DOHH2 (cell line): ENCODE measurements around the gene HES1.

Experiments used
- H3F3A ChIP-seq: fragments of 200-600 bp; sonication (generic), shearing (Covaris generic); 2 replicates; pipeline ENCODE4 v1.6.0; 2016; ENCODE audit warnings: antibody characterized with exemption, mild to moderate bottlenecking; ENCODE audit not compliant: control insufficient read depth, insufficient read depth
- H3K27ac ChIP-seq: fragments of 200-600 bp; sonication (generic); 2 replicates; pipeline ENCODE4 v1.5.1; 2014; ENCODE audit warnings: low read depth, mild to moderate bottlenecking, low read length, moderate library complexity
- H3K27me3 ChIP-seq: fragments of 200-600 bp; sonication (generic); 2 replicates; pipeline ENCODE4 v1.6.1; 2014; ENCODE audit warnings: mild to moderate bottlenecking, low read length, mixed read lengths; ENCODE audit not compliant: control insufficient read depth
- H3K36me3 ChIP-seq: fragments of 200-600 bp; sonication (generic); 2 replicates; pipeline ENCODE4 v1.6.1; 2014; ENCODE audit warnings: mild to moderate bottlenecking, low read length, moderate library complexity, mixed read lengths; ENCODE audit not compliant: control insufficient read depth
- H3K4me1 ChIP-seq: fragments of 200-600 bp; sonication (generic); 2 replicates; pipeline ENCODE4 v1.6.1; 2014; ENCODE audit warnings: mild to moderate bottlenecking, low read length, mixed read lengths; ENCODE audit not compliant: control insufficient read depth
- H3K4me2 ChIP-seq: fragments of 200-600 bp; sonication (generic); 2 replicates; pipeline ENCODE4 v1.6.0; 2014; ENCODE audit warnings: mild to moderate bottlenecking, low read length, moderate library complexity
- H3K4me3 ChIP-seq: fragments of 200-600 bp; sonication (generic); 2 replicates; pipeline ENCODE4 v1.5.1; 2014; ENCODE audit warnings: mild to moderate bottlenecking, low read length, mixed read lengths
- H3K79me2 ChIP-seq: fragments of 200-600 bp; sonication (generic); 2 replicates; pipeline ENCODE4 v1.6.1; 2014; ENCODE audit warnings: mild to moderate bottlenecking, low read length, mixed read lengths; ENCODE audit not compliant: control insufficient read depth
- H3K9me2 ChIP-seq: fragments of 200-600 bp; sonication (generic); replicated peaks from 2 replicates; pipeline ENCODE4 v1.6.1; 2014; ENCODE audit warnings: mild to moderate bottlenecking, low read length, mixed read lengths; ENCODE audit not compliant: control insufficient read depth
- H3K9me3 ChIP-seq: fragments of 200-600 bp; sonication (generic); 2 replicates; pipeline ENCODE4 v1.6.1; 2014; ENCODE audit warnings: antibody characterized with exemption, low read length, mixed read lengths; ENCODE audit not compliant: control insufficient read depth, insufficient read depth
- H4K20me1 ChIP-seq: fragments of 200-600 bp; sonication (generic); 2 replicates; pipeline ENCODE4 v1.6.0; 2014; ENCODE audit warnings: low read depth, mild to moderate bottlenecking, antibody characterized with exemption, low read length, moderate library complexity; ENCODE audit not compliant: control insufficient read depth, insufficient read depth
- EZH2phosphoT487 ChIP-seq: fragments of 200-600 bp; sonication (generic); IDR thresholded peaks from 2 replicates; pipeline ENCODE4 v1.6.1; 2017; ENCODE audit warnings: borderline replicate concordance, mild to moderate bottlenecking, antibody characterized with exemption, low read length, moderate library complexity, mixed read lengths
- TF ChIP-seq, protein P1 (sequence below): fragments of 200-600 bp; sonication (generic); IDR thresholded peaks from one replicate; pipeline ENCODE4 v1.5.1; 2014; ENCODE audit warnings: antibody characterized with exemption, mild to moderate bottlenecking, low read depth, low read length; ENCODE audit not compliant: poor library complexity, severe bottlenecking

HES1 gene

DNA sequence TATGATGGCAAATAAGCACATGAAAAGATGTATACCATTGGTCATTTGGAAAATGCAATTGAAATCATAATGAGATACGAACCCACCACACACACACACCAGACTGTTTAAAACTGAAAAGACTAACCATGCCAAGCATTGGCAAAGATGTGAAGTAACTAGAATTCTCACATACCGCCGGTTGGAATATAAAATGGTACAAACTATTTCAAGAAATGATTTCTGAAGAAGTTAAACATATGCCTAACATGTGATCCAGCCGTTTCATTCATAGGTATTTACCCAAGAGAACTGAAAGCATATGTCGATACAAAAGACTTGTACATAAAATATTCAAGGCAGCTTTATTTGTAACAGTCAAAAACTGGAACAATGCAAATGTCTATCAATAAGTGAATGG, 28.9 kb downstream of the HES1 start:
- H3K4me2 ChIP-seq = no peak overlapping the region
- H3K27me3 ChIP-seq = peaks cover 43% of the 10 kb centered on the region
- H3K79me2 ChIP-seq = no peaks in the 10 kb centered on the region
- H4K20me1 ChIP-seq = no peaks in the 10 kb centered on the region
- TF ChIP-seq, protein P1, sequence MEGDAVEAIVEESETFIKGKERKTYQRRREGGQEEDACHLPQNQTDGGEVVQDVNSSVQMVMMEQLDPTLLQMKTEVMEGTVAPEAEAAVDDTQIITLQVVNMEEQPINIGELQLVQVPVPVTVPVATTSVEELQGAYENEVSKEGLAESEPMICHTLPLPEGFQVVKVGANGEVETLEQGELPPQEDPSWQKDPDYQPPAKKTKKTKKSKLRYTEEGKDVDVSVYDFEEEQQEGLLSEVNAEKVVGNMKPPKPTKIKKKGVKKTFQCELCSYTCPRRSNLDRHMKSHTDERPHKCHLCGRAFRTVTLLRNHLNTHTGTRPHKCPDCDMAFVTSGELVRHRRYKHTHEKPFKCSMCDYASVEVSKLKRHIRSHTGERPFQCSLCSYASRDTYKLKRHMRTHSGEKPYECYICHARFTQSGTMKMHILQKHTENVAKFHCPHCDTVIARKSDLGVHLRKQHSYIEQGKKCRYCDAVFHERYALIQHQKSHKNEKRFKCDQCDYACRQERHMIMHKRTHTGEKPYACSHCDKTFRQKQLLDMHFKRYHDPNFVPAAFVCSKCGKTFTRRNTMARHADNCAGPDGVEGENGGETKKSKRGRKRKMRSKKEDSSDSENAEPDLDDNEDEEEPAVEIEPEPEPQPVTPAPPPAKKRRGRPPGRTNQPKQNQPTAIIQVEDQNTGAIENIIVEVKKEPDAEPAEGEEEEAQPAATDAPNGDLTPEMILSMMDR = no peak
- no peak for TF ChIP-seq EZH2phosphoT487
- H3K4me3 ChIP-seq = no peak overlapping the region
- H3F3A ChIP-seq = no peaks in the 10 kb centered on the region
- H3K36me3 ChIP-seq = no peaks in the 10 kb centered on the region
- H3K4me1 ChIP-seq = no peaks in the 10 kb centered on the region
- H3K27ac ChIP-seq = no peak overlapping the region
- no peaks in the 10 kb centered on the region for H3K9me2 ChIP-seq
- H3K9me3 ChIP-seq = no peaks in the 10 kb centered on the region

DNA sequence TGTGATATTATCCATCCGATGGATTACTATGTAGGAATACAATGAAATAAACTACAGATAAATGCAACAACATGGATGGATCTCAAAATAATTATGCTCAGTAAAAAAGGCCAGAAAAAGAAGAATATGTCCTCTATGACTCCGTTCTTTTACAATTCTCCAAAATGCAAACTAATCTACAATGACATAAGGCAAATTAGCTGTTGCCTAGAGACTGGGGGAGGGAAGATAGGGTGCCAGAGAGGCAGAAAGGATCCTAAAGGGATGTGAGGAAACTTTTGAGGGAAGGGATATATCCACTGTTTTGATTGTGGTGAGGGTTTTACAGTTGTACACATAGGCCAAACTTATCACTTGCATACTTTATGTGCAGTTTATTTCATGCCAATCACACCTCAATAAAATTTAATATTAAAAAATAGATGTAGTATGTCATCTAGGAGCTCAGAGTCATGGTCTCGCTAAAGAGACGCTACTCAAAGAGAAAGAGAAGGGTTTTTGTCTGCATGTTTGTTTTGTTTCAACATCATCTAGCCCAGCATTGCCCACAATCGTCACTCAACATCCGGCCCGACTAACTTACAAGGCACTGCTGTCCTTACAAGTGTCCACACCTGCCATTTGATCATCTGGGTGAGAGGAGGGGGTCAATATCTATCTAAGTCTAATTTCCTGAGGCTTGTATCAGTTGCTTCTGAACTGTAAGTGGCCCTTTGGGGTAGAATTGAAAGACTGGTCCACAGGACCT, 29.5 kb downstream of the HES1 start:
- Histone ChIP-seq H3K4me1 (no peaks in the 10 kb centered on the region), H3F3A (no peaks in the 10 kb centered on the region)
- TF ChIP-seq EZH2phosphoT487 = no peak
- TF ChIP-seq, protein P1 = no peak

DNA sequence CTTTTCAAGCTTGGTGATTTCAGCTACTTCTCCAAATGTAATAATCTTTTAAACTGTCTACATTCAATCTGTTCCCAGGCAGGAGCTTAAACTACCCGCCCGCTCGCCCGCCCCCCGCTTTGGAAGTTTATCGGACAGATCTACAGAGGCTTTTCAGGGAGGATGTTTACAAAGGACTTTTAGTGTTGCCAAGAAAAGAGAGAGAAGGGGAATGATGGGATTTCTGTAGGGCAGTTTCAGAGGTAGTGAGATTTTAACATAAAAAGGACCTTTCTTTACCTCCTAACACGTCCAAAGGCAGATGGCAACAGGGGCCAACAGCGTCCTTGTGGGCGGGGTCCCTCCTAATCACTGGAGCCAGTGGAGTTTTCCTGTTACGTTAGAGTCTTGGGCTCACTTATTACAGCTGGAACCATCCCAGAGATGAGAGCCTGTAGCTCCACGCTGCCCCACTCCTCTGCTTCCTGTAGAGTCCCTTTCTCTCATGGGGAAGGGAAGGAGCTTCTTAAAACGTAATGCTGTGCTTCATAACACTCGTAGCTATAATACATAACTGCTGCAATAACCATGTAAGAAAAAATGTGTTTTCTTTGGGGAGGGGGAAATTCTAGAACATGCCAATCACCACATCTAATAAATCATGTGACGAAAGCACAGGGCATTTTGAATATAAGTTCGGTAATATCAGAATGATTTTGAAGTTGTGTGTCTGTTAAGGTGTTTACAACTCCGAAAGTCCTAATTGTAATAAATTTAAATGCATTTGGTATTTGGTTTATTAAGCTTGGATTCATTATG, 30.9 kb downstream of the HES1 start:
- Histone ChIP-seq H3K4me3 (no peak overlapping the region), H3K79me2 (no peaks in the 10 kb centered on the region), H3F3A (no peaks in the 10 kb centered on the region), H3K27ac (no peak overlapping the region), H3K9me2 (no peaks in the 10 kb centered on the region), H4K20me1 (no peaks in the 10 kb centered on the region), H3K4me1 (no peaks in the 10 kb centered on the region), H3K36me3 (no peaks in the 10 kb centered on the region), H3K9me3 (no peaks in the 10 kb centered on the region), H3K27me3 (peaks cover 29% of the 10 kb centered on the region), H3K4me2 (no peak overlapping the region)
- TF ChIP-seq, protein P1 = no peak
- no peak for TF ChIP-seq EZH2phosphoT487

More for the DNA sequence above, 29.5 kb downstream of the HES1 start:
- Histone ChIP-seq H3K9me3 (no peaks in the 10 kb centered on the region), H3K4me2 (no peak overlapping the region), H3K27me3 (peaks cover 43% of the 10 kb centered on the region), H3K79me2 (no peaks in the 10 kb centered on the region), H3K9me2 (no peaks in the 10 kb centered on the region), H4K20me1 (no peaks in the 10 kb centered on the region), H3K27ac (no peak overlapping the region), H3K36me3 (no peaks in the 10 kb centered on the region), H3K4me3 (no peak overlapping the region)
